AG04449 (cell line): ENCODE measurements around the gene RIN2.

Experiments used
- CTCF ChIA-PET: fragments of 350-600 bp; formaldehyde crosslinking; extraction: SDS; loops from one replicate; lab custom pipeline; 2021; ENCODE audit warnings: antibody characterized with exemption; lab: Yijun Ruan, JAX
- POLR2A ChIA-PET: fragments of 400-600, 350-600 bp; formaldehyde crosslinking; extraction: SDS; loops from one replicate; lab custom pipeline; 2020; ENCODE audit warnings: antibody characterized with exemption, inconsistent platforms; lab: Yijun Ruan, JAX
- DNase-seq: peaks from one replicate; pipeline ENCODE4 v3.0.0-alpha.2; 2010; ENCODE audit warnings: low read depth, low spot score
- H3K4me3 ChIP-seq: 2 replicates; pipeline ENCODE4 v1.5.1; 2011; ENCODE audit warnings: low read depth, mild to moderate bottlenecking, control low read depth, low read length
- TF ChIP-seq, protein P1 (sequence below): IDR thresholded peaks from one replicate; pipeline ENCODE4 v1.5.1; 2011; ENCODE audit warnings: mild to moderate bottlenecking, moderate library complexity, low read length, control low read depth, inconsistent platforms; ENCODE audit not compliant: insufficient read depth; ENCODE audit errors: missing control alignments

RIN2 gene

DNA sequence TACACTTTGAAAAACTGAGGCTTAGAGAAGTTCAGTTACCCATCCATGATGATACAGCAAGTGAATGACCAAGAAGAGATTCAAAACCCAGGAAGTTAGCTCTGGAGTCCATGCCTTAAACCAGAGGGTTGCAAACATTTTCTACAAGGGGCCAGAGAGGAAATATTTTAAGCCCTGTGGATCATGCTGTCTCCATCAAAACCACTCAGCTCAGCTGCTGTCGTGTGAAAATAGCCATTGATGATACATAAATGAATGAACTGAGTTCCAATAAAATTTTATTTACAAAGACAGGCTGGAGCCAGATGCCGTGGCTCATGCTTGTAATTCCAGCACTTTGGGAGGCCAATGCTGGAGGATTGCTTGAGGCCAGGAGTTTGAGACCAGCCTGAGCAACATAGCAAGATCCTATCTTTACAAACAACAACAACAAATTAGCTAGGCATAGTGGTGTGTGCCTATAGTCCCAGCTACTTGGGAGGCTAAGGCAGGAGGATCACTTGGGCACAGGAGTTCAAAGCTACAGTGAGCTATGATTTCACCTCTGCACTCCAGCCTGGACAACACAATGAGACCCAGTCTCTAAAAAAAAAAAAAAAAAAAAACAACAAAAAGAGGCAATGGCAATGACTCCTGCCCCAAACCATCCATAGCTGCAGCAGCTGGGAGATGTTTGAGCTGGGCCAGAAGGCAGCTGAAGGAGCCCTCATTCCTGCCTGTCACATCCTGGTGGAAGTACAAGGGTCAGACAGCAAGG lies 44.1 kb upstream of the RIN2 start:
- ChIA-PET POLR2A (no interaction called here), CTCF (interaction anchor here (1.3 kb wide), 1 partner anchor 21 kb away, joined by 4 read pairs; no protein-coding TSS in a partner anchor)
- TF ChIP-seq, protein P1, sequence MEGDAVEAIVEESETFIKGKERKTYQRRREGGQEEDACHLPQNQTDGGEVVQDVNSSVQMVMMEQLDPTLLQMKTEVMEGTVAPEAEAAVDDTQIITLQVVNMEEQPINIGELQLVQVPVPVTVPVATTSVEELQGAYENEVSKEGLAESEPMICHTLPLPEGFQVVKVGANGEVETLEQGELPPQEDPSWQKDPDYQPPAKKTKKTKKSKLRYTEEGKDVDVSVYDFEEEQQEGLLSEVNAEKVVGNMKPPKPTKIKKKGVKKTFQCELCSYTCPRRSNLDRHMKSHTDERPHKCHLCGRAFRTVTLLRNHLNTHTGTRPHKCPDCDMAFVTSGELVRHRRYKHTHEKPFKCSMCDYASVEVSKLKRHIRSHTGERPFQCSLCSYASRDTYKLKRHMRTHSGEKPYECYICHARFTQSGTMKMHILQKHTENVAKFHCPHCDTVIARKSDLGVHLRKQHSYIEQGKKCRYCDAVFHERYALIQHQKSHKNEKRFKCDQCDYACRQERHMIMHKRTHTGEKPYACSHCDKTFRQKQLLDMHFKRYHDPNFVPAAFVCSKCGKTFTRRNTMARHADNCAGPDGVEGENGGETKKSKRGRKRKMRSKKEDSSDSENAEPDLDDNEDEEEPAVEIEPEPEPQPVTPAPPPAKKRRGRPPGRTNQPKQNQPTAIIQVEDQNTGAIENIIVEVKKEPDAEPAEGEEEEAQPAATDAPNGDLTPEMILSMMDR: no peak
- H3K4me3 ChIP-seq: no peak overlapping the region
- DNase-seq: no peak

DNA sequence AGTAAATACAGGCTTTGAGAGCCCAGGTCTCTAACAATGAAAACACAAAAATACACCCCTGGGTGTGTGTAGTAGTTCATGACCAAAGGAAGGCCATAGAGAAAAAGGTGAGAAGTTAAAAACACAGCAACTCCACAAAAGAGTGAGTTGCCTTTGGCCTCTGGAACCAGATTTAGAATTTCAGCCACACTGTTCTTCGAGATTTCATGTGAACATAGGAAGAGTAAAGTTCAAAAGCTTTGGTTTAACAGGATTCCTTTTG lies 43.5 kb upstream of the RIN2 start:
- ChIA-PET POLR2A (no interaction called here), CTCF (interaction anchor here (0.8 to 1.3 kb wide), 2 partner anchors 22 to 25 kb away, joined by 3 to 4 read pairs; no protein-coding TSS in a partner anchor)
- DNase-seq: no peak
- no peak overlapping the region for H3K4me3 ChIP-seq
- TF ChIP-seq, protein P1: no peak

DNA sequence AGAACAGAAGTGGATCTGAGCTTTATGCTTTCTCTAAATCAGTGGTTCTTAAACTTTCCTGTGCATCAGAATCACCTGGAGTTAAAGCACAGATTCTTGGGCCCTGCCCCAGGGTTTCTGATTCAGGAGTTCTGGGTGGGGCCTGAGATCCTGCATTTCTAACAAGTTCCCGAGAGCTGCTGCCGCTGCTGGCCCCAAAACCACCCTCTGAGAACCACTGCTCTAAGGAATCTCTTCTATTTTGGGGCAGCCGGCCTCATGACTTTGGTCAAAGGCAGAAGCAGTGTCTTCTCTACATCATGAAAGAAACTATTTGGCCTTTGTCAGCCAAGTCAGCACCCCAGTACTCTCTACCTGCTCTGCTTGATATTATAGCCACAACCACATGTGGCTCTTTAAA lies 42.1 kb upstream of the RIN2 start:
- DNase-seq: no peak
- ChIA-PET POLR2A (no interaction called here), CTCF (no interaction called here)
- TF ChIP-seq, protein P1: no peak
- H3K4me3 ChIP-seq: no peak overlapping the region

DNA sequence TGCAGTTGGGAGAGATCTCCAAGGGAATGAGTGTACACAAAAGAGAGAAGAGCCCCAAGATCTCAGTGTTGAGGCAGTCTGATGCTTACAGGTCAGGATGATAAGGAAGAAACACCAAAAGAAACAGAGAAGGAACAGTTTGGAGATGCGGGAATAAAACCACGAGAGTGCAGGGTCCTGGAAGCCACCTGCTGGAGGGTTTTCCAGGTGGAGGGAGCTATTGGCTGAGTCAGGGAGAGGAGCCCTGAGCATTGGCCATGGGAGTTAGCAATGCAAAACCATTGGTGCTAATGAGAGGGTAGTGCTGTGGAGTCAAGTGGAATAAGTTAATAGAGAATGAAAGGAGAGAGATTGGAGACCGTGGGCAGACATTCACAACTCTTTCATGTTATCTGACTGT lies 39.2 kb upstream of the RIN2 start:
- no peak overlapping the region for H3K4me3 ChIP-seq
- ChIA-PET POLR2A (no interaction called here), CTCF (no interaction called here)
- no peak for DNase-seq
- TF ChIP-seq, protein P1: no peak

DNA sequence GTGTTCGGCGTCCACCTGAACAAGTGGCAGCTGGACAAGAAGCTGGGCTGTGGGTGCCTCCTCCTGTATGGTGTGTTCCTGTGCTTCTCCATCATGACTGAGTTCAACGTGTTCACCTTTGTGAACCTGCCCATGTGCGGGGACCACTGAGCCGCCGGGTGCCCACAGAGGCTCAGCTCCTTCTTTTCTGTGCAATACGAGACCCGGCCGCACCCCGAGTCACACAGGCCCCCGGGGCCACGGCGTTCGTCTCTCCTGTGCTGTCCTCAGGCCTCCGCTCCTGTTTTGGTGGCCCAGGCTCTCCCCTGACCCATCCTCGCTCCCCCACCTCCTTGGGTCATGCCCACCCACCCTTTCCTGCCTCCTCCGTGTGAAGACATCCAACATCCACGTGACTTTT lies 37.1 kb upstream of the RIN2 start:
- CTCF ChIA-PET: no interaction called here
- no peak overlapping the region for H3K4me3 ChIP-seq
- TF ChIP-seq, protein P1: no peak
- POLR2A ChIA-PET: no interaction called here
- no peak for DNase-seq

DNA sequence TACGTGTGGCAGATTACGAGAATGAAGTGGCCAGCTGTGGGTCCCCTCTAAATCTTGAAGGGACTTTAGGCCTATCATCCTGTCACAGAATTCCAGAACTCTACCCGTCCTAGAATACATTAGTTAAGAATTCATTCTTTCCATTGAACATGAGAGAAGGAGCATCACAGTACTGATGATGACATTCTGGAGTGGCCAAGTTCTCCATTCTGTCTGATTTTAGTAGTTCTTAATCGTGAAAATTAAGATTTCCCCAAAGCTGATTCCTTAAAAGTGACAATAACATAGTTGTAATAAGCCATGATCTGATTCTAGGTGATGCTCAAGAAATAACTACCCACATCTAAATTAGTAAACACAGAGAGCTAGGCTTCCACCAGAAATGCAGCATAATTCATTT lies 35.0 kb upstream of the RIN2 start:
- POLR2A ChIA-PET: no interaction called here
- TF ChIP-seq, protein P1: no peak
- DNase-seq: no peak
- H3K4me3 ChIP-seq: no peak overlapping the region
- CTCF ChIA-PET: interaction anchor here (1.4 kb wide), 1 partner anchor 28 kb away, joined by 4 read pairs; no protein-coding TSS in a partner anchor
